KMS-11 (cell line): ENCODE results near the gene APOL3.
"Not testable (repeated sequence)": the region's sequence is repeated elsewhere in the genome, so short reads cannot be mapped to it uniquely, and the experiment has no call there.

Source experiments
- H2AFZ ChIP-seq: fragments of 200-600 bp; sonication (generic); 2 replicates; pipeline ENCODE4 v1.6.1; 2016; ENCODE audit warnings: antibody characterized with exemption, mixed run types, low read depth
- H3K27ac ChIP-seq: fragments of 200-600 bp; sonication (generic); 2 replicates; pipeline ENCODE4 v1.6.1; 2016; ENCODE audit warnings: mild to moderate bottlenecking, mixed run types
- H3K27me3 ChIP-seq: fragments of 200-600 bp; sonication (generic); 2 replicates; pipeline ENCODE4 v1.6.1; 2017; ENCODE audit warnings: mild to moderate bottlenecking, low read depth, mixed run types, moderate library complexity; ENCODE audit not compliant: insufficient read depth
- H3K36me3 ChIP-seq: fragments of 200-600 bp; sonication (generic); 2 replicates; pipeline ENCODE4 v1.6.1; 2017; ENCODE audit warnings: mild to moderate bottlenecking, mixed run types; ENCODE audit not compliant: insufficient read depth
- H3K4me1 ChIP-seq: fragments of 200-600 bp; sonication (generic); 2 replicates; pipeline ENCODE4 v1.6.1; 2016; ENCODE audit warnings: mild to moderate bottlenecking, low read depth, mixed run types; ENCODE audit not compliant: poor library complexity, severe bottlenecking
- H3K4me2 ChIP-seq: fragments of 200-600 bp; sonication (generic); 2 replicates; pipeline ENCODE4 v1.7.0; 2016; ENCODE audit warnings: mild to moderate bottlenecking, mixed run types
- H3K4me3 ChIP-seq: fragments of 200-600 bp; sonication (generic); IDR thresholded peaks from 2 replicates; pipeline ENCODE4 v1.6.1; 2017; ENCODE audit warnings: low read depth, low read length, mixed read lengths; ENCODE audit not compliant: insufficient read depth
- H3K79me2 ChIP-seq: fragments of 200-600 bp; sonication (generic); 2 replicates; pipeline ENCODE4 v1.6.1; 2016; ENCODE audit warnings: low read depth, mixed run types; ENCODE audit not compliant: insufficient read depth
- H3K9ac ChIP-seq: fragments of 200-600 bp; sonication (generic); 2 replicates; pipeline ENCODE4 v1.6.1; 2016; ENCODE audit warnings: mild to moderate bottlenecking, mixed run types
- H4K20me1 ChIP-seq: fragments of 200-600 bp; sonication (generic); 2 replicates; pipeline ENCODE4 v1.6.1; 2016; ENCODE audit warnings: mild to moderate bottlenecking, mixed run types; ENCODE audit not compliant: insufficient read depth
- CTCF ChIP-seq: fragments of 200-600 bp; sonication (generic); conservative IDR thresholded peaks from 2 replicates; pipeline ENCODE4 v1.6.1; 2017; ENCODE audit warnings: low read depth, mild to moderate bottlenecking, antibody characterized with exemption, low read length, moderate library complexity, mixed read lengths

APOL3 gene

GRCh38 chr22:36102995-36103394, 57.6 kb downstream of the APOL3 start:
- H3K4me2 ChIP-seq = no peak overlapping the region
- H2AFZ ChIP-seq = no peak overlapping the region
- H3K36me3 ChIP-seq = no peaks in the 10 kb centered on the region; the same call in 1 of the 2 replicates
- no peak overlapping the region for H3K4me3 ChIP-seq
- no peak overlapping the region for H3K9ac ChIP-seq
- no peaks in the 10 kb centered on the region for H4K20me1 ChIP-seq
- H3K79me2 ChIP-seq = no peaks in the 10 kb centered on the region
- TF ChIP-seq CTCF = no peak
- H3K27me3 ChIP-seq = no peaks in the 10 kb centered on the region
- H3K27ac ChIP-seq = no peak overlapping the region
- H3K4me1 ChIP-seq = no peaks in the 10 kb centered on the region

- Histone ChIP-seq H4K20me1 (no peaks in the 10 kb centered on the region), H3K4me3 (no peak overlapping the region), H3K4me2 (no peak overlapping the region), H3K27me3 (no peaks in the 10 kb centered on the region), H3K4me1 (no peaks in the 10 kb centered on the region), H3K9ac (no peak overlapping the region), H3K27ac (no peak overlapping the region), H3K36me3 (no peaks in the 10 kb centered on the region; the same call in 1 of the 2 replicates), H2AFZ (no peak overlapping the region), H3K79me2 (no peaks in the 10 kb centered on the region)
- TF ChIP-seq CTCF = no peak
These were observed 58.8 kb downstream of the APOL3 start for GRCh38 chr22:36101756-36102155.

GRCh38 chr22:36100908-36101307, 59.6 kb downstream of the APOL3 start:
- H3K27ac ChIP-seq, H3K4me3 ChIP-seq, H3K4me1 ChIP-seq, H3K36me3 ChIP-seq, H3K27me3 ChIP-seq, H3K4me2 ChIP-seq, H3K79me2 ChIP-seq, H4K20me1 ChIP-seq, H3K9ac ChIP-seq, H2AFZ ChIP-seq: not testable (repeated sequence)

- no peaks in the 10 kb centered on the region; the same call in 1 of the 2 replicates for H3K36me3 ChIP-seq
- no peak for TF ChIP-seq CTCF
- H4K20me1 ChIP-seq = no peaks in the 10 kb centered on the region
- H3K79me2 ChIP-seq = no peaks in the 10 kb centered on the region
- H3K4me3 ChIP-seq = no peak overlapping the region
- H3K27ac ChIP-seq = no peak overlapping the region
- no peak overlapping the region for H3K4me2 ChIP-seq
- no peak overlapping the region for H3K9ac ChIP-seq
- H3K4me1 ChIP-seq = no peaks in the 10 kb centered on the region
- H2AFZ ChIP-seq = no peak overlapping the region
- H3K27me3 ChIP-seq = no peaks in the 10 kb centered on the region
These were observed 60.3 kb downstream of the APOL3 start for GRCh38 chr22:36100134-36100824.

GRCh38 chr22:36099561-36099960, 61.0 kb downstream of the APOL3 start:
- H3K36me3 ChIP-seq, H3K27ac ChIP-seq, H3K4me3 ChIP-seq, H3K4me2 ChIP-seq, H4K20me1 ChIP-seq, H3K9ac ChIP-seq, H2AFZ ChIP-seq, H3K4me1 ChIP-seq, H3K79me2 ChIP-seq, H3K27me3 ChIP-seq: not testable (repeated sequence)
